GM06990 (cell line): ENCODE results near the gene INO80C.

Experiments used
- DNase-seq: peaks from one replicate; pipeline ENCODE4 v3.0.0-alpha.2; 2011; ENCODE audit not compliant: insufficient read length; ENCODE audit errors: extremely low read depth
- H3K27me3 ChIP-seq: replicated peaks from 2 replicates; pipeline ENCODE4 v1.6.0; 2011; ENCODE audit warnings: low read length; ENCODE audit not compliant: control insufficient read depth, insufficient read depth
- H3K36me3 ChIP-seq: 2 replicates; pipeline ENCODE4 v1.5.1; 2011; ENCODE audit warnings: low read length; ENCODE audit not compliant: control insufficient read depth, insufficient read depth
- H3K4me3 ChIP-seq: replicated peaks from 2 replicates; pipeline ENCODE4 v1.5.1; 2011; ENCODE audit warnings: low read depth, mild to moderate bottlenecking, control low read depth, low read length
- CTCF ChIP-seq: IDR thresholded peaks from 2 replicates; pipeline ENCODE4 v1.5.1; 2011; ENCODE audit warnings: low read length, control low read depth, mild to moderate bottlenecking, inconsistent platforms; ENCODE audit not compliant: insufficient read depth, poor library complexity, severe bottlenecking

INO80C gene

GRCh38 chr18:35521133-35521532, 23.4 kb upstream of the INO80C start:
- Histone ChIP-seq H3K36me3 (no peaks in the 10 kb centered on the region), H3K4me3 (no peak overlapping the region), H3K27me3 (no peaks in the 10 kb centered on the region)
- TF ChIP-seq CTCF, result no peak
- no peak for DNase-seq

GRCh38 chr18:35519148-35519899, 21.6 kb upstream of the INO80C start:
- H3K27me3 ChIP-seq, result no peaks in the 10 kb centered on the region
- no peak for TF ChIP-seq CTCF
- no peak overlapping the region for H3K4me3 ChIP-seq
- DNase-seq, result no peak
- no peaks in the 10 kb centered on the region for H3K36me3 ChIP-seq

- DNase-seq, result no peak
- no peak overlapping the region for H3K4me3 ChIP-seq
- H3K36me3 ChIP-seq, result no peaks in the 10 kb centered on the region
- TF ChIP-seq CTCF, result no peak
- H3K27me3 ChIP-seq, result no peaks in the 10 kb centered on the region
Observed at GRCh38 chr18:35517715-35518114, 20.0 kb upstream of the INO80C start.

GRCh38 chr18:35516789-35517188, 19.0 kb upstream of the INO80C start:
- Histone ChIP-seq H3K27me3 (no peaks in the 10 kb centered on the region), H3K36me3 (no peaks in the 10 kb centered on the region), H3K4me3 (no peak overlapping the region)
- no peak for TF ChIP-seq CTCF
- DNase-seq, result no peak

- no peak for TF ChIP-seq CTCF
- Histone ChIP-seq H3K27me3 (no peaks in the 10 kb centered on the region), H3K36me3 (no peaks in the 10 kb centered on the region), H3K4me3 (no peak overlapping the region)
- DNase-seq, result no peak
Observed at GRCh38 chr18:35516351-35516750, 18.6 kb upstream of the INO80C start.

GRCh38 chr18:35515460-35516130, 17.8 kb upstream of the INO80C start:
- no peak for TF ChIP-seq CTCF
- no peak overlapping the region for H3K4me3 ChIP-seq
- DNase-seq, result no peak
- no peaks in the 10 kb centered on the region for H3K27me3 ChIP-seq
- H3K36me3 ChIP-seq, result no peaks in the 10 kb centered on the region
